GM19452 (cell line): ENCODE measurements around the gene DCUN1D1.

Source experiments
- ATAC-seq: cut with Tn5 transposase; IDR thresholded peaks from one replicate; pipeline ENCODE4 v1.9.1; 2021; ENCODE audit not compliant: unreplicated experiment

Gene DCUN1D1

GRCh38 chr3:182902236-182902635, 78.1 kb downstream of the DCUN1D1 start:
- ATAC-seq: no peak

DNA sequence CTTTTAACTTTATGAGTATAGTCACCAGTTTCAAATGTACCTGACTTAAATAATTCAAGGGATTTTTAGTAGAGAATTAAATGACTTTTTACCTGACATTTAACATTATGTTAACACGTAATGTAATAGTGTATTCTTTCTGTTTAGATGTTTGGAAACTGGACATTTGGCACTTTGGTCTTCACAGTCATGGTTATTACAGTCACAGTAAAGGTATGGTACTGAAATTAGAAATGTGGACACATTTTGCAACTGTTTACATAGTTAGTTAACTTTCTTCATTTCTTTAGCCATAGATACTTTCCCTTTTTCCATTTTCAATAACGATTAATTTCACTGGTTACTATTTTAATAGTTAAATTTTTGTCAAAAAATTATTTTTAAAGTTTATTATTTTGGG, 83.8 kb downstream of the DCUN1D1 start:
- ATAC-seq: no peak

DNA sequence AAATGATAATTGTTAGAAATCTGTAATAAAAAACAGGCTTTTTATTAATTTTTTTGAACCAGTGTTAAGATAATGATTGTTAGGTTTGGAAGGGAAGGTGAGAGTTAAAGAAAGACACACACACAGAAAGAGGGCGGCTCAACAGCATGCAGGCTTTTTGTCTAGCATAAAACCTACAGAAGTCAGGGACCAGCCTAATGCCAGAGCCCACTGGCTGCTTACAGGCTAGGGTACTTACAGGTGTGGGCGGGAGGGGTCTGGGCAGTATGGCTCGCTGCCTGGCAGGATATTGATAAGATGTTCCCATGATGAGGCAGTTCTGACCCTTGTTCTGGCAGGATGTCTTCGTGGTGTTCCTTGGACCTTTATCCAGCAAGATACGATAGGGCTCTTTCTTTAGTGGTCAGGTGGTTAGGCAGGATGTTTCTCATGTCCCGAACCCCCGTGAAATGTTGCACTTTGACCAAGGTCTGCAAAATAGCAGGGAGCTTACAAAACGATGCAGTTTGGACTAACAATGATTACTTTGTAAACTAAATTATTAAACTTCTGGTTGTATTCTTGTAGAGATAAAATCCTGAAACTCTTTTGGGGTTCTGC, 84.7 kb downstream of the DCUN1D1 start:
- ATAC-seq: no peak

DNA sequence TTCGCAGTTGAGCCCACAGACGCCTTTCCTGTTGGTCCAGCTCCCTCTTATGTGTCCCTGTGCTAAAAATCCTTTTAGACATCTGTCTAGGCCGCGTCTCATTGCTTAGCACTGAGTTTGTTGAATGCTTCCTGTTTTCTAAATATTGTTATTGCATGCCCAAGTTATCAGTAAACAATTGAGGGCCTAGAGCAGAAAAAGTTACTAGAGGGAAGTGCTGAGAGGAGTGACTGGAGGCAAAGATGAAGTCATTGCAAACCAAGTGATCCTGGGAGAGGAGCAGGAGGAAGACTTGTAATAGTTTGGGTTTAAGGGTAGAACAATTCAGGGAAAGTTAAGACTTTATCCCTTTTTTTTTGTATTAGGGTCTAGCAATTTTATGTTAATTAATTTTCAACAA, 88.1 kb downstream of the DCUN1D1 start:
- no peak for ATAC-seq

DNA sequence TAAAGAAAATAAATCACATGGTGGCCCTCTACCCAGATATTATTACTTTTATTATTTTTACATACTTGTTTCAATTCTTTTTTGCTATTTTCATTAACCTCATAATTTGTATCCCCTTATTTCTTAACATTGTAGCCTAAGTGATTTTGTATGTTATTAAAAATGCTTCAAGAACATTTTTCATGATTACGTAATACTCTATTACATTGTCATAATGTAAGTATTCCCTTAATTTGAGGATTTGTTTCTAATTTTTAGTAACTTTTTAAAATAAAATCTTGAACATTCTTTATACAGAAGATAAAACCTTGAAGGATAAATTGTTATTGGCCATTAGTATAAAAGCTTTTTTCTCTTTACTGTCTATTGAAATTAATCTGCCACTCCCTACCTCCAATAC, 89.0 kb downstream of the DCUN1D1 start:
- no peak for ATAC-seq

- no peak for ATAC-seq
Observed at GRCh38 chr3:182889948-182890629, 90.2 kb downstream of the DCUN1D1 start.
